Non-pigmented ciliary epithelial cell (primary cell): Measurements from ENCODE around the gene HINT3.
"Not testable (repeated sequence)": the region's sequence is repeated elsewhere in the genome, so short reads cannot be mapped to it uniquely, and the experiment has no call there.

Source experiments
- DNase-seq: peaks from one replicate; pipeline ENCODE4 v3.0.0-alpha.2; 2010; ENCODE audit warnings: low read depth

Gene HINT3

GRCh38 chr6:126002755-126003679 is 46.4 kb downstream of the HINT3 start:
- DNase-seq: no peak

GRCh38 chr6:126007800-126008199 is 51.2 kb downstream of the HINT3 start:
- no peak for DNase-seq

GRCh38 chr6:126010040-126010439 is 53.5 kb downstream of the HINT3 start:
- DNase-seq: no peak

- DNase-seq: no peak
These were observed 59.3 kb downstream of the HINT3 start for GRCh38 chr6:126015863-126016262.

GRCh38 chr6:126016591-126016990 is 60.0 kb downstream of the HINT3 start:
- DNase-seq: no peak

GRCh38 chr6:126017668-126018067 is 61.1 kb downstream of the HINT3 start:
- no peak for DNase-seq

- no peak for DNase-seq
These were observed 63.9 kb downstream of the HINT3 start for GRCh38 chr6:126020305-126021050.

- DNase-seq: not testable (repeated sequence)
These were observed 66.9 kb downstream of the HINT3 start for GRCh38 chr6:126023474-126023873.

- DNase-seq: no peak
These were observed 69.4 kb downstream of the HINT3 start for GRCh38 chr6:126026001-126026400.

- DNase-seq: no peak
These were observed 71.0 kb downstream of the HINT3 start for GRCh38 chr6:126027601-126028000.
